OCI-M2 (cell line): Measurements from ENCODE around the gene CSNK1D.

ENCODE experiments used
- DNase-seq: peaks from one replicate; lab custom pipeline; 2025; ENCODE audit not compliant: unreplicated experiment; lab: John Stamatoyannopoulos, UW

The CSNK1D gene

DNA sequence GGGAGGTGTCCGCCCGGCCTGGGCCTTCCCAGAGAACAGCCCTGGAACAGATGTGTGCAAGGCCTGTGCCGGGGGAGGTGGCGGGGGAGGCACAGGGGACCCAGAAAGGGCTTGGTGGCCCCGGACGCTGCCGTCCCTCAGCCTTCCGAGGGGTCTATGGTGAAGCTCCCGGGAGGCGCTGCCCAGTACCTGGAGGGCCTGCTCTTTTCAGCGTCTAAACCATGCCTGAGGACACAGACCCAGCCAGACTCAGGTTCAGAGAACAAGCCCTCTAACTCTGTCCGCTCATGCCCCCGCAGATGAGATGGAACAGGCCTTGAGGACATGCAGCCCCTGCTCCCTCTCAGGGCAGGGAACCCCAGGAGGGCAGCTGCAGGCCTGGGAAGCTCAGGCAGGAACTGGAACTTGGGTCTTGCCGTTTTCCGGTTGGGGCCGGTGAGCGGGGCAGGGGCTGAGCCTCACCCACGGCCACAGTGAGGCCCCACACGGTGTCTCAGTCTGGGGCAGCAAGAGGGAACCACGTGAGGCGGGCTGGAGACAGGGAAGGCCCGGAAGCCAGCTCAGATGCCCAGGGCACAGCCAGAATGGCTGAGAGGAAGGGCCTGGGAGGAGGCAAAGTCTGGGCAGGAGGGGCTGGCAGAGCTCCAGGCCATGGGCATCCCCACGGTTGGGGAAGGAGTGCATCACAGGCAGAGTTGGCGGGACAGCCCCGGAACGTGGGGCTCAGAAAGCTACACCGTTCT lies 32.1 kb downstream of the CSNK1D start:
- no peak for DNase-seq

DNA sequence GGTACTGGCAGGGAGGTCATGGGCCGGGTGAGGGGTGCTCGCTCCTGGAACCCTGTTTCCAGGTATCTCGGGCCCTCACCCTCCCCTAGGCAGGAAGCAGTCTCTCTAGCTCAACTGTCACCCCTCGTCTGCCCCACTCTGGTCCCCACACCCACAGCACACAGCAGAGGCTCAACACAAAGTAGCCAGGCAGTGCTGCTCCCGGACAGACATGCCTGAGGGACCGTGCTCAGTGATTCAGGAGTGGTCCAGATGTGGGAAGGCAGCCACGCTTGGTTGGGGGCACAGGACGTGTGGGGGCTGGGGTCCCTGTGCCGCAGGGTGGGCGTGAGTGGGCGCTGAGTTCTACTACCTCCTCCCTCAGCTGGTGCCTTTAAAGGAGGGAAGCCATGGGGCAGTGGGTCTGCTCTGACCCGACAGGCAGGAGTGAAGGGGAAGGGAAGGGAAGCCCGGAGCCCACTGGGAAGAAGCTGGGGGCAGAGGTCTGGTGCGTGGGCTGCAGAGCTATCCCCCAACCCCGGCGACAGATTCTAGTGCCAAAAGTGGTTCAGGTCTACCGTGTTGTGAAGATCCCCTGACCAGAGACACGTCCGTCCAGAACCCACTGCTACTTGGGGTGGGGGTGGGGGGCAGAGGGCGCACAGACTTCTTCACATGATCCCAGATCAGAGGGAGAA lies 32.9 kb downstream of the CSNK1D start:
- no peak for DNase-seq

DNA sequence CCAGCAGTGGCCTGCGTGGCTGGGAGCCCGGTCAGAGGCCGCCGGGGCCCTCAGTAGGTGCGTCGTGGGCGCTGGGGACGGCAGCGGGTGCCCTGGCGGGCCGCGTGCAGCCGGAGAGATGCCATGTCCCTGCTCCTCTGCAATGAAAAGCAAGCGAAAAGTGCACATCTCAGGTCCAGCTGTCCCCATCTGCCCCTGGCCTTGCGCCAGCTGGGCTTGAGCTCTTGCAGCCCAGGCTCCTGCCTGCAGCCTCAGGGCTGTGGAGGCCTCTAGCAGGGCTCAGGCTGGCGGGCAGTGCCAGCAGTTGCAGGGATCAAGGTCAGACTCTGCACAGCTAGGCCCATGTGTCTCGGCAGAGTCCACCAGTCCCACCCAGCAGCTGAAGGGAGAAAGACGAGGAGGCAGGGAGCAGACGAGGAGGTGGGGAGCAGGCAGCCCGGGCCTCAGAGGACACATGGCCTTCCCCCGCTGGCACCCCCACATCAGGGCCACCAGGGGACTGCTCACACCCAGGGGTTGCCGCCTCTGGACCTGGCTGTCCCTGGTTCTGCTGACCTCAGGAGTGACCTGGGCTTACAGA lies 33.5 kb downstream of the CSNK1D start:
- no peak for DNase-seq

DNA sequence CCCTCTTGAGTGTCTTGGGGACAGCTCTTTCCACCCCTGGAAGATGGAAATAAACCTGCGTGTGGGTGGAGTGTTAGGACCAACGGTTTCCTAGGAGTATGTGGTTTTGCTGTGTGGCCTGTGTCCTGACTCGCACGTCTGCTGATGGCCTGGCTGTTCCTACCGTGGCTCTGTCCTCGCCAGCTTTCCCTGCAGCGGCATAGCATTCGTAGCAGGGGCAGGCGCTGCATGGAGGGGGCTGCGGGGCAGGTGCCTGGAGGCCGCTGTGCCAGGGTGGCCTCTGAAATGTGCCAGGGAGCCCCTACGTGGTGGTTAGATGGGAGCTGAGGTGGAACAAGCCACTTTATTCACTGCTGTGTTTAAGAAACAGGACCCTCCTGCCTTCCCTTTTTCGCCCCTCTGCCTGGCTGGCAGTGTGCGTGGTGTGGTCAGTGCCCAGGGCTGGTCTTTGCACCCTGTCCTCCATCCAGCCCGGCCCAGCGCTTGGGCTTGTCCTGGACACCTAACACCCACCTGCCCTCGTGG lies 34.0 kb downstream of the CSNK1D start:
- DNase-seq, result no peak

DNA sequence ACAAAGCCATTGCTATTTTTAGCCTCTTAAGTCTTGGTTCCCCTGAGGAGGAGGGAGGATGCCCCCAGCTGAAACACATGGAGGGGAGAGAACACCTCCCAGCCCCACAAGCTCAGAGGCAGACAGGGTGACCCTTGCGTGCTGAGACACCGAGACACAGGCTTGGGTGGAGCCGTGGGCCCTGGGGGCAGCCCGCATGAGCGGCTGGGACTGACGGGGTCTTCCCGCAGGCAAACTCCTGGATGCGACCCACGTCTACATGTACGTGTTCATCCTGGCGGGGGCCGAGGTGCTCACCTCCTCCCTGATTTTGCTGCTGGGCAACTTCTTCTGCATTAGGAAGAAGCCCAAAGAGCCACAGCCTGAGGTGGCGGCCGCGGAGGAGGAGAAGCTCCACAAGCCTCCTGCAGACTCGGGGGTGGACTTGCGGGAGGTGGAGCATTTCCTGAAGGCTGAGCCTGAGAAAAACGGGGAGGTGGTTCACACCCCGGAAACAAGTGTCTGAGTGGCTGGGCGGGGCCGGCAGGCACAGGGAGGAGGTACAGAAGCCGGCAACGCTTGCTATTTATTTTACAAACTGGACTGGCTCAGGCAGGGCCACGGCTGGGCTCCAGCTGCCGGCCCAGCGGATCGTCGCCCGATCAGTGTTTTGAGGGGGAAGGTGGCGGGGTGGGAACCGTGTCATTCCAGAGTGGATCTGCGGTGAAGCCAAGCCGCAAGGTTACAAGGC lies 34.9 kb downstream of the CSNK1D start:
- no peak for DNase-seq

DNA sequence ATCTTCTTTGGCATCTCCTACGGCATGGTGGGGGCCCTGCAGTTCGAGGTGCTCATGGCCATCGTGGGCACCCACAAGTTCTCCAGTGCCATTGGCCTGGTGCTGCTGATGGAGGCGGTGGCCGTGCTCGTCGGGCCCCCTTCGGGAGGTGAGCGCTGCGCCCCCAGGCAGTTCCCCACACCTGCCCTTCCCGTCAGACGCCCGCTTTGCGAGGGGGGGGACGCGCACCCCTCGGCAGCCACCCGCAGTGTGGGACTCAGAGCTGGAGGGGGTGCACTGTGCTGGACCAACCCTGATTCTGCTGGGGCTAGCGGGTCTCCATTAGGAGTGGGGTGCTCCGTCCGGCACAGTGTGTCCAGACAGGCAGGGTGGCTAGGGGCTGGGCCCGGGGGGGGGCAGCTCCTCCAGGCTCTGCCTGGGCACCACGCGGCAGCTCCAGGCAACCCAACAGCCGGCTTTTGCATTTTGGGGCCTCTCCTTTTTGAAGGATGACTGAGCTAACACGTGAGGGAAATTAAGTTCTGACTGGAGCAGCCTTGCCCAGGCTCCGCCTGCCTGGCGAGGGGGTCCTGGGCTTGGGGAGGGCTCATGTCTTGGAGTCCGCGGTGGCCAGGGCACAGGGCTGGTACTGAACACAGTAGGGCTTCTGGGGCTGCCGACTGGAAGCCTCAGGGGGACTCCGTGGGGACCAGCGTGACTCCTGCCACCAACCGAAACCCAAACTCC lies 35.6 kb downstream of the CSNK1D start:
- DNase-seq, result no peak

DNA sequence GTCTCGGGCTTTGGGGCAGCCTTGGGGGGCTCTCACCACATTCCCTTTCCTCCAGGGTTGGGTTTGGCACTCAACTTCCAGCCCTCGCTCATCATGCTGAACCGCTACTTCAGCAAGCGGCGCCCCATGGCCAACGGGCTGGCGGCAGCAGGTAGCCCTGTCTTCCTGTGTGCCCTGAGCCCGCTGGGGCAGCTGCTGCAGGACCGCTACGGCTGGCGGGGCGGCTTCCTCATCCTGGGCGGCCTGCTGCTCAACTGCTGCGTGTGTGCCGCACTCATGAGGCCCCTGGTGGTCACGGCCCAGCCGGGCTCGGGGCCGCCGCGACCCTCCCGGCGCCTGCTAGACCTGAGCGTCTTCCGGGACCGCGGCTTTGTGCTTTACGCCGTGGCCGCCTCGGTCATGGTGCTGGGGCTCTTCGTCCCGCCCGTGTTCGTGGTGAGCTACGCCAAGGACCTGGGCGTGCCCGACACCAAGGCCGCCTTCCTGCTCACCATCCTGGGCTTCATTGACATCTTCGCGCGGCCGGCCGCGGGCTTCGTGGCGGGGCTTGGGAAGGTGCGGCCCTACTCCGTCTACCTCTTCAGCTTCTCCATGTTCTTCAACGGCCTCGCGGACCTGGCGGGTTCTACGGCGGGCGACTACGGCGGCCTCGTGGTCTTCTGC lies 36.3 kb downstream of the CSNK1D start:
- no peak for DNase-seq

DNA sequence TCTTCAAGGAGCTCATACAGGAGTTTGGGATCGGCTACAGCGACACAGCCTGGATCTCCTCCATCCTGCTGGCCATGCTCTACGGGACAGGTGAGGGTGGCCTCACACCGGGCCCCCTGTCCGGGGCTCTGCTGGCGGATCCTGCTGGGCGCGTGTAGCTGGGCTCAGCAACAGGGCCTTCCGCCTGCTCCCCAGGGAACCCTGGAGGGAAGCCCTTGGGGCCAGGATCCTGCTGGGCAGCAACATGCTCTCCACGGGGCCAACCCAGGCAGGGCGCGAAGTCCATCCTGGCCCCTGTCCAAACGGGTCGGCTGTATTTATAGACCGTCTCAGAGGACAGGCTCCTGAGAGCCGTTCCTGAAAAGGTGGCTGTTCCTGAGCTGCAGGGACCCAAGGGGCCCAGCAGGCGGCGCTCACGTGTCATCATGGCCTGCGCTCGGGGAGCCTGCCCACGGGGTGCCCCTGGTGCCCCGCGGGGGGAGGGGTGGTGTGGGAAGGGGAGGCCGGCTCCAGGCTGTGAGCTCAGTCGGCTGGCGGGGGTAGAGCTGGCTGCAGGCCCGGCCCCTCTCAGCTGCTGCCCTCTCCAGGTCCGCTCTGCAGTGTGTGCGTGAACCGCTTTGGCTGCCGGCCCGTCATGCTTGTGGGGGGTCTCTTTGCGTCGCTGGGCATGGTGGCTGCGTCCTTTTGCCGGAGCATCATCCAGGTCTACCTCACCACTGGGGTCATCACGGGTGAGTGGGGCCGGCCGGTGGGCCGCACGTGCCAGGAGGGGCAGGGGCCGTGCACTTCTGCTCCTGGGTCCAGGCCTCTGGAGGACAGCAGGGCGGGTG lies 37.1 kb downstream of the CSNK1D start:
- no peak for DNase-seq

DNA sequence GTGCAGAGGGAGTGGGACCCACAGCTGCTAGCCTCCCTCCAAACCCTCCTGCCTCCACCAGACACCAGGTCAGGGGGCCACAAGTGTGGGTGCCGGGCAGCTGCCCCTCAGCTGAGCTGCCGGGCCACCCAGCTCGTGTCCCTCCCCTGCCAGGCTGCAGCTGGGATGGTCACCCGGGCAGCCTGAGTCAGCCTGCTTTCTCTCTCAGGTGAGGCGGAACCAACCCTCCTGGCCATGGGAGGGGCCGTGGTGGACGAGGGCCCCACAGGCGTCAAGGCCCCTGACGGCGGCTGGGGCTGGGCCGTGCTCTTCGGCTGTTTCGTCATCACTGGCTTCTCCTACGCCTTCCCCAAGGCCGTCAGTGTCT lies 37.7 kb downstream of the CSNK1D start:
- no peak for DNase-seq

DNA sequence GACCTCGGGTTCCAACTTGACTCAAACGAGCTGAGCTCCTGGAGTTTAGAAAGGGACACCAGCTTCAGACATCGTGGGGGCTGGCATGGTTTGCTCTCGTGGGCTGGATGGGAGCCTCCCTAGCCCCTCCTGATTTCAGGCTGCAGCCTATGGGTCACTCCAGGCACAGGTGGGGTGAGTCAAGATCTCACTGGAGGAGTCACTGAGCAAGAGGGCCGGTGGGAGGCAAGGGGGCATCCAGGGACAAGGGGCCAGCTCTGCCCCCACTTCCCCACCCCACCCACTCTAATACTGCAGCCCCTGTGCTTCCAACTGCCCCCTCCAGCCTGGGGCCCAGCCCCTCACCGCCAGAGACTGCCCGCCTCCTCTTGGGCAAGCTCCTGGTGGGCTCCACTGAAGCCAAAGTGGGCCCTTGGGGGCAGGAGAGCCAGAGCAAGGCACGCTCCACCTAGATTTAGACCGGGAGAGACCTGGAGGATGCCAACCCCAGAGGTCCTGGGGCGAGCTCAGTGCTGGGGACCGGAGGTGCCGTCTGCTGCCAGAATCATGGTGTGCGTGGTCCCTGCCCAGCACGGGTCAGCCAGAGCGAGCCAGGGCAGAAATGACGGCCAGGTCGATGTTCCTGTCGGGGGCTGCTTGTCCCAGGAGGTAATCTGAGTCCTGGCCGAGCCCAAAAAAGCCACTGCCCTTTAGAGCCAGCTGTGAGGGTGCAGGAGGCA lies 38.3 kb downstream of the CSNK1D start:
- DNase-seq, result no peak

DNA sequence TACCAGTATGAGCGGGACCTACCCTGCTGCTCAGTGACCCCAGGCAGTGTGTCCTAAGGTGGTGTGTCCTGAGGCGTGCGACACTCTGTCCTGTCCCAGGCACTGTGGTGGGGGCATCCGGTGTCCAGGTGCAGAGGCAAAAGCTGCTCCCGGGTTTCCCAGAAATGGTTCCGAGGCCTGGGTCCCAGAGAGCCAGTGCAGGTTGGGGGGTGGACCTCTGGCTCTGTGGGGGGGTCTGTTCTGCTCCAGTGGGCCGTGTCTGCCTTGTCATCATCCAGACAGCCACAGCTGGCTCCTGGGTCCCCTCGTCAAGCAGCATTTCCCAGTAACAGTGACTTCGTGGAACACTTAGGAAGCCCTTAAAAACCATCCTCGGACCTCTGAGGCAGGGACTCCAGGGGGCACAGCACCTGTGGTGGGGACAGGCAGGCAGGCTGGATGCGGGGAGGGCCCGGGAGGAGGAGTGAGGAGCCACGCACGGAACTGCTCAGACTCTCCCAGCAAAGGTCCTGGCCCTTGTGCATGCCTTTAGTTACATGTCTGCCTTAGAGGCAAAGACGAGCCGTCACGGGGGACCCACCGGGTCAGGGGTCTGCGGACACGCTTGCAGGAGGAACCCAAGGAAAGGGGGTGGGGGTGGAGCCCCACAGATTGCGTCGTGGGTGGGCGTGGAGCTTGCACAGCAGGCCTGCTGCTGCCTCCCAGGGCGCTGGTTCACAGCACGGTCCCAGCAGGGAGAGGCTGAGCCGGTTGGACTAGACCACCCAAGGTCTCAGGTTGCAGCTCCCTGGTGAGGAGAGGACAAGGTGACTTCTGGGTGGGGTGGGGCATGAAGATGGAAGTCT lies 39.1 kb downstream of the CSNK1D start:
- no peak for DNase-seq

DNA sequence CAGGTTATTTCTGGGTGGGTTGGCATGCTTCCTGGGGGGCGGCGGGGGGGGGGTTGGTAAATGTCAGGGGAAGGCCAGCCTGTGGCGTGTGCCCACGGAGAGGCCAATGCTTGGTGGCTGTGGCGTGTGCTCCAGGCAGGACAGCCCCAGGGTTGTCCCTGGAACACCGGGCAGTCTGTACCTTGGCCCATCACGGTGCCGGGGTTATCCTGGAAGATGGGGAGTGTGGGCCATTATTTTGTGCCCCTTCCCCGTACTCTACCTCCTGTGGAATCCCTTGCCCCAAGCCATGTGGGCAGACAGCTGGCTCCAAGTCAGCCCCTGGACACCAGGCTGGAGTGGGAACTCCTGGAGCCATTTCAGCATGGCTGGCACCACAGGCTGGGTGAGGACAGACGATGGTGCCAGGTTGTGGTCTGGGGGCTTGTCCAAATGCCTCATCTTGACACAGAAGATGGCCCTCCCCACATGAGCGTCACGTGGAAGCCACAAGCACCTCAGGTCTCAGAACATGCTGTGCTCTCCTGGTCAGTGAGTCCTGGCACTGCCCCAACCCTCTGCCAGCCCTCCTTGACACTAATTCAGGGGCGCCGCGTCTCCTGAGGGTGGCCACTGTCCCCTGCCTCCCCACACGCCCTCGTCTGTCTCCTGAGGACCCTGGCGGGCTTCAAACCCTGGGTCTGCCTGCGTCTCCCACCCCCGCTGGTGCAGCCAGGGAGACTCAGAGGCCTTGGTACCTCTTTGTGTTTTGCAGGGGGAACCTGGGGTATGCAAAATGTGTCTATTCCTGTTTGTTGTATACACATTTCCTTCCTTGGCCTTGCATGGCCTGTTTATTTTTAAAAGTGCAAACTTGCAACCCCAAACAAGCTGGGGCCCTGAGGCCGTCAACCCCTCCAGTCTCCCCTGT lies 40.4 kb downstream of the CSNK1D start:
- no peak for DNase-seq

DNA sequence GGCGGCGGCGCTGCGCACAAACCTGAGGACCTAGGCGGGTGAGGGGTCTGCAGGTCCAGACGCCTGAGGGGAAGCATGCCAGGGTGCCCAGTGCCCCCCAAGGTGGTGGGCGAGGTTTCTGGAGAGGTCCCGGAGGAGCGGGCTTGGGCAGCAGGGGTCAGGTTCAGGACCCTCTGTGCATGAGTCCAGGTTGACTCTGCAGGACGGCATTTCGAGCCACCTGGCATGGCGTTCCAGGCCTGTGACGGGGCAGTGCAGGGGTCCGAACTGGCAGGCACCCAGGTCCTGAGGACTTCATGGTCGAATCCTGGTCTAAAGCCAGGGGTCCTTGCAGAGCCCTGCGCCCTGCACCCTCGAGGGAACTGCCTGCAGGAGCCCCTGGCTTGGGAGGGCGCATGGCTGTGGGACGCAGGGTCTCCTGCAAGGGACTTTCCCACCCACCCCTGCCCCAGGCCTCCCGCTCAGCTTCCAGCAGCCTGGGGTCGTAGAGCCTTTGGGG lies 41.1 kb downstream of the CSNK1D start:
- no peak for DNase-seq

DNA sequence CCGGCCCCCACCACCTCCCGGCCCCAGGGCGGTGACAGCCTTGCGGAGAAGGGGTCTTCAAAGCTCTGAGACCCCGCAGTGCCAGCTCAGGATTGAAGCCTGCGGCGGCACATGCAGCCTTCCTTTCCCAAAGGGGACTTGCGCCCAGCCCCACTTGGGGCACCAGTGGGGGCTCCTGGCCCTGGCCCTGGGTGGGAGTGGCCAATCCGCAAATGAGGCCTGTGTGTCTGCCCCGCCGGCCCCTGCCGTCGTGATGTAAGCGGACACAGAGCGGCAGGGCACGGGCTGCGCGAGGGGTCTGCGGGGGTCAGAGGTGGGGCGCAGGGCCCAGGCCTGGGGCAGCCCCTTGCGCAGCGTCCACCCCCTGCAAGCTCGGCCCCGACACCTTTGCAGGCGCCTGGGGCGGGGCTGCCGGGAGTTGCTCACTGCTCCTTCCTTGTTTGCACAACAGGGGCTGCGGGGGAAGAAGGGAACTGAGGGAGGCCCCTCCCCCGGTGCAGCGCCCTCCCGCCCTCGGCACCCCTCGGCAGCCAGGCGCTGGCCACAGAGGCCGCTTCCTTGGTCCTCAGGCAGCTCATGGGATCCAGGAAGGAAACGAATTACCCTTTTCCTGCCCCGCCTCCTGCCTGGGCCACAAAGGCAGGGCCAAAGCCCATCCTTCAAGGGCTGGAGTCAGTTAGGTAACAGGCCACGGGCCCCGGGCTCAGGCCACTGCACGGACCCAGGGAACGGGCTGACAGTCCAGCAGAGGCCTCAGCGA lies 41.8 kb downstream of the CSNK1D start:
- no peak for DNase-seq

DNA sequence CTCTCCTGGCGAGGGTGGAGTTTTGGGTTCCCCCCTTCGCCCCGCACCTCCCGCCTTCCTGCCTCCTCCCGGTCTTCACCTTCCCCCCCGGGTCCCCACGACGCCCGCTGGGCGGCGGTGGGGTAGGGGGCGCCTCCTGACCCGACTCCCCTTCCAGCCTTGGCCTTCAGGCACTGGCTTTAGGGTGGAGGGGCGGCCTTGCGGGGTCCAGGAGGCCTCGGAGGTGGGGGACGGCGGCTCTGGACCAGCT lies 42.3 kb downstream of the CSNK1D start:
- no peak for DNase-seq

DNA sequence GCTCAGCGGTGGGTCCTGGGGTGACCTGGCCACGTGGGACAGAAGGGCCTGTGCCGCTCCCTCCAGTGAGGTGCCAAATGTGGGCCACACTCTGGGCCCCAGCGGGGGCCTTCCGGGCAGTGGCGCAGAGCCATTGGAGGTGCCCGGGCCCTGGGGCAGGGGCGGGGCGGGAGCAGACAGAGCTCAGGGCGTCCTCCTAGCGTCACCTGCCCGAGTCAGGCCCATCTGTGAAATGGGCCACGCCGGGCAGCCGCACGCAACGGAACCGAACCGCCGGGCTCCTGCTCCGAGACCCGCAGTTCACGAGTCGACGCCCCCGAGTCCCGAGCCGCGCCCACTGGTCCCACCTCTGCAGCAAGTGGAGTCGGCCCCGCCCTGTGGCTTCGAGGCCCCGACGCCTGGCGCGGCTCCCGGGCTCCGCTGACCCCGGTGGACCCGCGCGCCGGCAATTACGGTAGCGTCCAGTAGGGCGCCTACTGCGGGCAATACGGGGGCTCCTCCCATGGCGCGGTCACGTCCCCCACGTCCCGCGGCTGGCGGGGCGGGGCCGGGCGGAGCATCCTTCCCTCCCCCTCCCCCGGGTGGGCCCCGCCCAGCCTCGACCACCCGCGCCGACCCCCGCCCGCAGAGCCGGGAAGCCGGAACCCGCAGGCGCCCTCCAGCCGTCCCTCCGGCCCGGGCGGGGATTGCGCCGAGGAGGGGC lies 42.7 kb downstream of the CSNK1D start:
- DNase-seq, result no peak
